Measurements from ENCODE around the gene PLB1.

Gene PLB1

GRCh38 chr2:28452534-28453081 lies 43.3 kb upstream of the PLB1 start:
- TF ChIP-seq CTCF (IDR thresholded peaks at IDR 0.05; ENCODE audit: low read length) (peak; percentile 89), EZH2 (IDR thresholded peaks at IDR 0.05; ENCODE audit: borderline replicate concordance, low read length) (no peak)
- Histone ChIP-seq H3K4me2 (ENCODE audit: low read length) (no peak overlapping the region), H4K20me1 (ENCODE audit: insufficient read depth, low read length) (no peaks in the 10 kb centered on the region), H3K27me3 (ENCODE audit: insufficient read depth, low read length) (0 out of 2 replicates have a peak, but pooled peaks cover 3% of the 10 kb centered on the region), H2AFZ (ENCODE audit: low read length) (no peak overlapping the region), H3K9ac (ENCODE audit: low read length) (no peak overlapping the region), H3K27ac (ENCODE audit: low read depth, low read length, poor library complexity, severe bottlenecking) (no peak overlapping the region), H3K36me3 (ENCODE audit: insufficient read depth, low read length) (no peaks in the 10 kb centered on the region), H3K4me3 (ENCODE audit: low read depth, low read length, poor library complexity, severe bottlenecking) (no peak overlapping the region), H3K9me2 (ENCODE audit: low read depth, low read length) (no peaks in the 10 kb centered on the region), H3F3A (ENCODE audit: insufficient read depth, low read length) (no peaks in the 10 kb centered on the region), H3K4me1 (ENCODE audit: insufficient read depth, low read length, severe bottlenecking) (no peaks in the 10 kb centered on the region), H3K9me3 (ENCODE audit: low read length) (no peaks in the 10 kb centered on the region), H3K79me2 (ENCODE audit: insufficient read depth, low read length) (no peaks in the 10 kb centered on the region)

- Histone ChIP-seq H3K4me1 (ENCODE audit: insufficient read depth, low read length, severe bottlenecking) (no peaks in the 10 kb centered on the region), H3K27me3 (ENCODE audit: insufficient read depth, low read length) (0 out of 2 replicates have a peak, but pooled peaks cover 4% of the 10 kb centered on the region), H3F3A (ENCODE audit: insufficient read depth, low read length) (no peaks in the 10 kb centered on the region), H3K27ac (ENCODE audit: low read depth, low read length, poor library complexity, severe bottlenecking) (no peak overlapping the region), H3K9ac (ENCODE audit: low read length) (no peak overlapping the region), H2AFZ (ENCODE audit: low read length) (no peak overlapping the region), H3K4me2 (ENCODE audit: low read length) (no peak overlapping the region), H3K9me2 (ENCODE audit: low read depth, low read length) (no peaks in the 10 kb centered on the region), H3K4me3 (ENCODE audit: low read depth, low read length, poor library complexity, severe bottlenecking) (no peak overlapping the region), H4K20me1 (ENCODE audit: insufficient read depth, low read length) (no peaks in the 10 kb centered on the region), H3K9me3 (ENCODE audit: low read length) (no peaks in the 10 kb centered on the region), H3K79me2 (ENCODE audit: insufficient read depth, low read length) (no peaks in the 10 kb centered on the region), H3K36me3 (ENCODE audit: insufficient read depth, low read length) (no peaks in the 10 kb centered on the region)
- TF ChIP-seq EZH2 (IDR thresholded peaks at IDR 0.05; ENCODE audit: borderline replicate concordance, low read length): no peak
- TF ChIP-seq CTCF (IDR thresholded peaks at IDR 0.05; ENCODE audit: low read length): no peak
These were observed 42.5 kb upstream of the PLB1 start for GRCh38 chr2:28453396-28453795.

GRCh38 chr2:28454016-28454930 lies 41.6 kb upstream of the PLB1 start:
- Histone ChIP-seq H3K9ac (ENCODE audit: low read length) (no peak overlapping the region), H3K36me3 (ENCODE audit: insufficient read depth, low read length) (no peaks in the 10 kb centered on the region), H2AFZ (ENCODE audit: low read length) (no peak overlapping the region), H4K20me1 (ENCODE audit: insufficient read depth, low read length) (no peaks in the 10 kb centered on the region), H3K79me2 (ENCODE audit: insufficient read depth, low read length) (no peaks in the 10 kb centered on the region), H3K4me1 (ENCODE audit: insufficient read depth, low read length, severe bottlenecking) (no peaks in the 10 kb centered on the region), H3F3A (ENCODE audit: insufficient read depth, low read length) (no peaks in the 10 kb centered on the region), H3K4me2 (ENCODE audit: low read length) (no peak overlapping the region), H3K27me3 (ENCODE audit: insufficient read depth, low read length) (0 out of 2 replicates have a peak, but pooled peaks cover 4% of the 10 kb centered on the region), H3K27ac (ENCODE audit: low read depth, low read length, poor library complexity, severe bottlenecking) (no peak overlapping the region), H3K9me2 (ENCODE audit: low read depth, low read length) (no peaks in the 10 kb centered on the region), H3K4me3 (ENCODE audit: low read depth, low read length, poor library complexity, severe bottlenecking) (no peak overlapping the region), H3K9me3 (ENCODE audit: low read length) (no peaks in the 10 kb centered on the region)
- TF ChIP-seq CTCF (IDR thresholded peaks at IDR 0.05; ENCODE audit: low read length) (no peak), EZH2 (IDR thresholded peaks at IDR 0.05; ENCODE audit: borderline replicate concordance, low read length) (no peak)

Measured in OCI-LY1 (cell line).